HG03432 (cell line): ENCODE results near the gene ARFIP1.
A peak's percentile ranks its signal among the peaks of the same experiment; 100 is the strongest.

ENCODE experiments used
- ATAC-seq: cut with Tn5 transposase; IDR thresholded peaks from one replicate; pipeline ENCODE4 v1.9.1; 2021; ENCODE audit warnings: mild to moderate bottlenecking, moderate library complexity; ENCODE audit not compliant: unreplicated experiment

ARFIP1 gene

DNA sequence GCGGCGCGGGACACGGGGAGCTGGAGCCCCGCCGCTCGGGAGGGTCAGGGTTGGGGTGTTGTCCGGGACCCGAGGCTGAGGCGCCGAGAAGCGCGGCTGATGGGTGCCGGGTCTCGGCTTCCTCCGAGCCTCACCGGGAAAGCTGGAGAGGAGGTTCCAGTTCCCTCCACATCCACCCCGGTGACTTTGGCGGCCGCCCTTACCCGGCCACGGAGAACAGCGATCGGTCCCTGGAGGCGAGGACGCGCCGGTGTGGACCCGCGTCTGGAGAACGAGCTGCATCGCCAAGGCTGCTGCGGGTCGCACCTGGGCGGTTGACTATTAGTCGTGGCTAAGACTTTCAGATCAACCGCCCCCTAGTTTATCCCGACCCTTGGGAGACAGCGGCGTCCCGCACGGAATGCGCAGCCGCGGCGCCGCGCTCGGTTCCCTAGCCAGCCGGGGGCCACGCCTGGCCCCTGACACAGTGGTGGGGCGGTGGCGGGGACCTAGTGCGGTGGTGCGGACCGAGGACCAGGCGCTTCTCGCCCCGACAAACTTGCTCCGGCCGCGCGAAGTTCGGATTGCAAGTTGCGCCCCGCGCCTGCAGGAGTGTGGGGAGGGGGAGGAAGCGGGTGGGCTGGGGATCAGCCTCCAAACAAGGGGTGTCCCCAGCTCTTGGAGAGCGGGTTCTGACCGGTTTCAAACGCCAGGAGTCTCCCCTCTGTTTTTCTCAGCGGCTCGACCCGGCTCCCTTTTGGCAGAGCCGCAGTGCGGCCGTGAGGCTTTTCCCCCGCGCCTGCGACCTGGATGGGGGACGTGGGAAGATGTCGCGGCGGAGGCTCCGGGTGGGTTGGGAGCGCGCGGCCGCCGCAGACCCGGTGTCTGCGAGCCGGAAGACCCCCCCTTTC lies 156.9 kb downstream of the ARFIP1 start:
- ATAC-seq: peak; percentile 31

DNA sequence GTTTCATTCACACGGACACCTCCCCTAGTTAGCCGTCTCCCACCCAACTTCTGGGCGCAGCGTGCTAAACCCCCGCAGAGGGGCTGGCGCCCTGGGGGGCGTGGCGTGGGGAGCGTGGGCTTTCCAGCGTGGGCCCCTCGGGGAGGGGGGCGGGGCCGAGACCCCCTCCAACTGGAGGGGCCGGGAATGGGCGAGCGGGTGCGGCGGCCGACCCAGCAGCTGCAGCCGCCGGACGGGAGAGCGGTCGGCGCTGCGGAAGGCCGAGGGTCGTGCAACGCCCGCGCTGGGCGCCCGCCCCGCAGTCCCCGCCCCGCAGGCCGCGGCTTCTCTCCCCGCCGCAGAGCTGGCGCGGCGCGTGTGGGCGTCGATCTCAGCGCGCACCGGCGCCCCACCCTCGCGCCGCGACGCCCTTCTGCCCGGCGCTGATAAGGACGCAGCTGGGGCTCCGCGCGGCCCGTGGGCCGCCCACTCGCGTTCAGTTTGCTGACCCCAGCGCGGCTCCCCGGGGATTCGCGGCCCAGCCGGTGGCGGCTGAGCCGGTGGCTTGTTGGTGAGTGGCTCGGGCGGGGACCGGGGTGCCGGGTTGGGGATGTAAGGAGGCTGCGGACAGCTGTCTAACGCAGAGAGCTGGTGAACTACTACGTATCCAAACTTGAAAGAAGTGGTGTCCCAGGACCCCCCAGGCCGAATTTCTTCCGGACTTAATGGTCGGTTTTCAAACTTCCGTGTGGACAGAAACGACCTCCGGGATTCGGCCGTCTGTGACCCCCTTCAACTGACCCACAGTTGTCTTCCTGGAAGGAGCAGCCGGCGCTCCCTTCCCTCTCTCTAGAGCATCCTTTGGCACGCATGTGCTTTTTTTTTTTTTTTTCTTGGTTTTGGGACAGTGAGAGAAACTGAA lies 157.8 kb downstream of the ARFIP1 start:
- ATAC-seq: peak; percentile 49

DNA sequence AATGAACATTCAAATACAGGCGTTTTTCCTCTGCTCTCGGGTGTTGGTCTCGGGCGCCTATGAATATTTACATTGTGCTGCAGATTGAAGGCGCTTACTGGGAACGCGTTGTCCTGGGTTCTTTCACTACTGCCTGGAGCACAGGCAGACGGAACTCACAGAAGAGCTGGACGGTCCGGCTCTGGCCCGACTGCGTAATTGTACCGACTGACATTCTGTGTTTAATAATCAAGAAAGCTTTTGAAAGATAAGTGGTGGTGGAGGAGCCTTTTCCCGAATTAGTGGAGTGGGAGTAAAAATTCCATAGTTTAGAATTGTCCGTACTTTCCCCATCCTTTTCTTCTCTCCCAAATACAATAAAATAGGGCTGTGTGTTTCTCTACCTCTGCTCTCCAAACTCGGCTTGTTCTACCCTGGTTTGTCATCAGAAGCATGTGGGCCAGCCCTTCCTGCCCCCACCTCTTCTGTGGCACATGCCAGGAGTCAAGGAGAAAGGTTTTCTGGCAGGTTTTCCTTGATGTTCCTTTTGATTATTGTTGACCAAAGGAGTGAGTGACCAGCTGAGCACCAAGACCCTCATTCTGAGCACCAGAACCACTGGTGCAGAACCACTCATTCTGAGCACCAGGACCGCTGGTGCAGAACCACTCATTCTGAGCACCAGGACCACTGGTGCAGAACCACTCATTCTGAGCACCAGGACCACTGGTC lies 158.6 kb downstream of the ARFIP1 start:
- ATAC-seq: no peak

DNA sequence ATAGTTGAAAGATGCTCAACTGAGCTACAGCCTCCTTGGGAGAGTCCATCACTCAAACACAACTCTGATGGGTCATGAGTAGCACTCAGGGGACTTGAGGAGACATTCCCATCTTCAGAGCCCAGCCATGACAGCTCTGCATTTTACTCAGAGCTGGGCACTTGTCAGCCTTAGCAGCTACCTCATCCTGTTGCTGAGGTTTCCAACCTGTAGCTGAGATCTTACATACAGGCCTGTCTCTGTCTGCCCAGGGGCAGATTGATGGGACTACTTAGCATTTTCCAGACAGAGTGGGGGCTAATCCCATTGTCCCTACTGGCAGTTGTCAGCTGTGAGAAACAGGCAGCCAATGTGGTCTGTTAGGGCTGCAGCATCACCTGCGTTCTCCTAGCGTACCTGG lies 159.9 kb downstream of the ARFIP1 start:
- no peak for ATAC-seq

DNA sequence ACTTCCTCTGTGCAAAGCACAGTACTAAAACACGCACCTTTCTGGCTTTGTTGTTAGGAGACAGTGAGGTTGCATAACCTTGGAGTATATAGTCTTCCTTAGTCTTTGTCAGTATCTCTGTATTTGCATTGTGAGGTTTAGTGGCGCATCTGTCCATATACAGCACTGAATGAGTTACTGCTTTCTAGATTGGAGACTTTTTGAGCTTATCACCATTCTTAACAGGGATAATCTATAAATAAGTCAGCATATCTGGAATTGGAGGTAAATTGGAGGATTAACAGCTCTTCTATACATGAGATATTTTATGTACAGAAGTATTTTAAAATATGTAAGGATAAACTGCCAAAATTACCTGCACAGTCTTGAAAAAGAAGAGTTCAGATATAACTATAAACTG lies 160.7 kb downstream of the ARFIP1 start:
- no peak for ATAC-seq

DNA sequence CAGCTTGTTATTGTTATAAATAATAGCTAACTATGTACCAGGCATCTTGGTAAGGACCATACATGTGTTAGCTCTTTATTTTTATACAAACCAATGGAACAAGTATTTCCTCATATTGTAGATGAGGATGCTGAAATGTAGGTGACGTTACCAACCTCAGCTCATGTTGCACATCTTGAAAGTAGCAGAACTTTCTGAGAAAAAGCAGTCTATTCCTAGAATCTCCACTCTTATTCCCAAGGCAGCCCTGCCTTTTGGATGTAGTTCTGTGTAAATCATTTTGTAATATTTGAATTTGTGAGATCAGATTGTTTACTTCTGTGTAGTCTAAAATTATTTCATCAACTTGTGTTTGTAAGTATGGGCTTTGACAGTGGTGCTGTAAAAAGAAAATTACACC lies 161.7 kb downstream of the ARFIP1 start:
- no peak for ATAC-seq

DNA sequence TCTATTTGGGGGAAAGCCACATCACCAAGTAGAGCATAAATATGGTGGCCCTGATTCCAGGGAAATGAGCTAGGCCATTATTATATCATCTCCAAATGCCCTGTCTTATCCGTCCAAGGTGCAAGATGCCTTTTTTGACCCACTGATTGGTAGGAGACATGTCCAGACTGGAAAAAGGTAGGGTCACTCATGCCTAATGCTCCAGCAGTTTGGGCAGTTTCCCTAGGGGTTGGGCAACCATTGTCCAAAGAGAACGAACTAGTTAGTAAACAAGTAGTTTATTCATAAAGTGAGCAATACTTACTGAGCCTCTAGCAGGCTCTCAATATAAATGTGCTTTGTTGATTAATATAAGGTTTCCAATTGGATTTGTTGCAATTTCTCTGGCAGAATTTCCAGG lies 162.6 kb downstream of the ARFIP1 start:
- ATAC-seq: no peak

DNA sequence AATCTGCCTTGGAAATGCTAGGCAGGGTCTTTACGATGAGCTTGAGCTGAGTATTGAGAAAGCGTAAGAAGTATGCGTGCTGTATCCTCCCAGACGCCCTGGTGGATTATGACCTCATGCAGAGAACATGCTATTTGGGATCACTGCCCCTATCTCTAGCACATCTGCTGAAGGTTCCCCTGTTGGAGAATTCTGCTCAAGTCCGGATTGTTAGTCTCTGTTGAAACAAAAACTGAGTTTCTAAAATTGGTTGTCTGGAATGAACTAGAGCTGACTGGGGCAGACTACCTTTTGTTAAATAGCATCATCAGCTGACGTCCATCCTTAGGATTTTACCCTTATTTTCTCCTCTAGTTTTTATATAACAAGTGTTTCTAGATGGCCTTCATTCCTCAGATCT lies 163.9 kb downstream of the ARFIP1 start:
- ATAC-seq: no peak

DNA sequence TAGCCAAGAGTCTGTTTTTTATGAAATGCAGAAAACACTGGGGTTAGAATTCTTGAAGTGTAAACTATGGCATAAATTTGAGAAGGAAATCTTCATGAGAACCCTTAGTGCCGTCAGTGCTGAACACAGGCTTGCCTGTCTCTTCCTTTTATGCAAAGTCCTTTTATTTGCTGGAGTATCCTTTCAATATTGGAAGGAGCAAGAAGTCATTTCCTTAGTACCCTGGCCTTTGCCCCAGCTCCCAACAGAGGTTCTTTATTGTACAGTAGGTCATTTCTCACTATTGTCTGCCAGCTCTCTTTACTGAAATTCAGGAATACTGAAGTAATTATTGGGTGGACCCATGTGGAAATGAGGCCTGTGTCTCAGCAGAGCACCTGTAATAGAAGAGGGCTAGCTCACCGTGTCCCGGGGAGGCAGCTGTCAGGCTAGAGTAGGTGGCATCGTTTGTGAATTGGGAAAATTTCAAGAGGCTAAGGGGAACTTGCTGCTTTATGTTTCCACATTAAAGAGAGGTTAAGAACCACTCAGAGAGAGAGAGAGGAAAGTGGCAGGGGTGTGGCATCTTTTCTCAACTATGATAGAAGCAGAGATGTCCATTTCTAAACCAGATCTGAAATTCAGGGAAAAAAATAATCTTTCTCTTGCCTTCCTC lies 165.0 kb downstream of the ARFIP1 start:
- ATAC-seq: no peak

DNA sequence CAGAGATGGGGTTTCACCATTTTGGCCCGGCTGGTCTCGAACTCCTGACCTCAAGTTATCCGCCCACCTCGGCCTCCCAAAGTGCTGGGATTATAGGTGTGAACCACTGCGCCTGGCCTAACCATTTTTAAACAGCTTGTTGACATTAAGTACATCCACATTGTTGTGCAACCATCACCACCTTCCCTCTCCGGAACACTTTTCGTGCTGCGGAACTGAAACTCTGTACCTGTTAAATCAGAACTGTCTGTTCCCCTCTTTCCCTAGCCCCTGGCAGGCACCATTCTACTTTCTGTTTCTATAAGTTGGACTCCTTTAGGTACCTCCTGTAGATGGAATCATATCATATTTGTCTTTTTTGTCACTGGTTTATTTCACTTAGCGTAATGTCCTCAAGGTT lies 165.9 kb downstream of the ARFIP1 start:
- ATAC-seq: no peak

DNA sequence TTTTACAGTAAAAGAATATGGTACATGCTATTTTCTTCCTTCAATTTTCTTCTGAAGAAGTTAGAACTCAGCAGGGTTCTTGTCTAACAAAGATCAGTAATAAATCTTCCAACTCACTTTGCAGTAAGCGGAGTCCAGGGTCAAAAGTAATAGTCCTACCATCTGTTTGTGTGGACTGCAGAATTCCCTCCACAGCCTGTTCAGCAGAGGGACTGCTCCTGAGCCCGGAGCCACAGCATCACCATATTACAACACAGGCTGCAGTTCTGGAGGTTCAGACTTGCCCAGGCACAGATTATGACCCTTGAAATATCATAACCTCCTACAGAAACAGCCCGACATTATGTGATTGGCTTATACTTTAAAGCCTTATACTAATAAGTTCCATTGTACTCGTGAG lies 166.7 kb downstream of the ARFIP1 start:
- ATAC-seq: no peak

DNA sequence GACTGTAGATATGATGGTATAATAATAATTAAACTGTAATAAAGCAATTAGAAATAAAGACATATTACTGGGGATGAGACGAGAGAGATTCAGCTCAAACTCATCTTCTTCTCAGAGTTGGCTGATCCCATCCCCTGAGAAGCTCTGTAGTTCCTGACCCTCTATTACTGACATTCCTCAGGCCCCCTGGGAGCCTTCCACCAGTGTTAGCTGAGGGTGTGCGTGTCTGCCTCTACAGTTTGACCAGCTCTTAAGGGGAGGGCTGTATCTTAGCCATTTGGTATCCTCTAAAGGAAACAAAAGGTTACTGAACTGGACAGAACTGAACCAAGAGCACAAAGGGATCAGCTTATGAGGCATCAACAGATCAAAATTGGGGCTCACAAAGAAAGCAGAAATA lies 167.6 kb downstream of the ARFIP1 start:
- ATAC-seq: no peak

DNA sequence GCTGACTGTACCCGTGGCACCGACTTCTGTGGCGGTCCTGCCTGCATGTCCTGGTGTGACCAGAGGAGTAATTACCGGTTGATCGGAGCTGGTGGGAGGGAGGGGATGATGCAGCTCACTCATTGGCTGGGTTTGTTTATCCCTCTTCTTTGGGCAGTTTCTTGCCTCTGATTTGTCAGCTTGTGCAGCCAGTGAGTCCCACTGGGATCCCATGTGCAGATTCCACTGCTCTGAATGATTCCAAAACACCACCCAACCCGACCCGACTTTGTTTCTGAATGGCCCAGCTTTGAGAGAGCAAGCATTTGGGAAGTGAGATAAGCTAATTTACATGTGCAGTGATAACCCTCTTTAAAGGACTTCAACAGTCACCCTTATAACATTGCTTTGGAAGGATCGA lies 170.2 kb downstream of the ARFIP1 start:
- ATAC-seq: no peak

DNA sequence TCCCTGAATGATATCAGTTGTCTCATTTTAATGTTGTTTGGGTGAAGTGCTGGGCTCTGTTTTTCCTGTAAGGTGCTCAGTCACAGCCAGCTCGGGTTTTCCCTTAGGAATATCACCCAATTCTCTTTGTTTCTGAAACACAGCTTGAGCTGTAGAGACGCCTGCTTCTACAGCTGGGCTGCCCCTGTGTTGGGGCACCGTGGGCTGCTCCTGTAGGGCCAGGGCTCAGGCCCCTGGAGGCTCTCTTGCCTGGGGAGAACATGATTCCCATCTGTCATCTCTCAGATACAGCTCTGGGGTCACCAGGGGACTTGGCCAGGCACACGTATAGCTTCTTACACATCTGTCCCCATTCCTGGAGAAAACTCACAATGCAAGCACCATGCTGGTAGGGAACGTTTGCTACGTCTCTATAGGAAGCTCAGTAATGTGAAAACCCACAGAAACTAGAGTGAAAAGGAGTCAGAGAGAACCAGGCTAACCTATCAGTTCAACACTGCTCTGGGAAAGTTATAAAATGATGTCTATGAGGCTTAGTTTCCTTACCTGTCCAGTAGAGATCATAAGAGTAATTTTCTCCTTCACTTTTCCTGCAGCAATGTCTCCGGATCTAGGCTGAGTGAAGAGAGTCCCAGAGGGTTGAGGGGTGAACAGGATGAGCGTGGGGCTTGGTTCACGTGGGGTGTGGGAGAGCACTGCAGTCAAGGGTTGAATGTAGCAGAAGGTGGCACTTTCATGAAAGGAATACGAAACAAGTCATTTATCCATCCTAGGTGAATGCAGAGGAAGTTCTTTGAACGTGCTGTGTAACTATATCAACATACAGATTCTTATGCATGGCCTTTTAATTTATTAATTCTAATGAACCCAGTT lies 170.9 kb downstream of the ARFIP1 start:
- no peak for ATAC-seq

DNA sequence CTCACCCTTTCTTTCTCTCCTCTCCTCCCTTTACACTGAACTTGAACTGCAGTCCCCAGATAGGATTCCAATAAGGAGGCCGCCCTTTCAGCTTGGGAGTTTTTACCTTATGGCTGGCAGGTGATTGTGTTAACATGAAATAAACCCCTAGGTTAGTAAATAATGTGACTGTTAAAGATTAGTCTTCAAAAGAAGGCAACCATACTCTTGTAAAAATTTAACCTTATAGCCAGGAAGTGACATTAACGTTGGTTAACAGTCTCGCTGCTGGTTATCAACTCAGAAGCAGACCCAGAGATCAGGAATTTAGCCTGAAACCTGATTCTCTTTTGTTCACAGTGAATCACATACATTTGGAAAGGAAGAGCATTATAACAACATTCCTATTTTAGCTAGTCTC lies 171.6 kb downstream of the ARFIP1 start:
- no peak for ATAC-seq

DNA sequence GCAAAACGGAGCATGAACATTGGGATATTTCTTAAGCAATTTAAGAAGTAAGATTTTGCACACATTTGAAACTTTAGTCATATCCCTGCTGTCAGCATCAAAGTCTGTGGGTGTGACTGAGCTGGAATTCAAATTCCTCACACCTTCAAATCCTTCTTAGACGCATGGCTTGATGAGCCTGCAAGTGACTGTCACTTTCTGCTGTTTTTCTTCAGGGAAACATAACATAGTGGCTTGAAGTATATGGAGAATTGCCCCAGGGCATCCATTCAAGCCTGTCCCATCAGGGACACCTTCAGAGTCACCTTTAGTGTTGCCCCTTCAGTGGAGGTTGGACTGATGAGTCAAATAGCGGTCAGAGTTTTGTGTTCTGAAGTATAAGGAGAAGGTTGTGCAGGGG lies 173.8 kb downstream of the ARFIP1 start:
- ATAC-seq: no peak

DNA sequence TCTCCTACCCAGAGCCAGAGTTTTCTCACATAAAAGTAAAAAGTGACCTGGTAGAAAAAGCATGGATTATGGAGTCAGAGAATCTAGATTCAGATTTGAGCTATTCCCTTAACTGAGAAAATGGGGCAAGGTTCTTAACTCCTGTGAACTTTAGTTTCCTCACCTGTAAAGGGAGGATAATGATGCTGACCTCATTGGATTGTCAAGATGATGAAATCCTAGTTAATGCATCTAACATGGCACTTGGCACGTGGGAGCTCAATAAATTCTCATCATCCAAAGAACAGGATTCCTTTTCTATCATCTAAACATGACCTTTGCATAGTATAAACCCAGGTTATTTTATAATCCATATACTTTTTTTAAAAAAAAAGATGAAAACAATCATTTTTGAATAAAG lies 175.0 kb downstream of the ARFIP1 start:
- ATAC-seq: no peak

DNA sequence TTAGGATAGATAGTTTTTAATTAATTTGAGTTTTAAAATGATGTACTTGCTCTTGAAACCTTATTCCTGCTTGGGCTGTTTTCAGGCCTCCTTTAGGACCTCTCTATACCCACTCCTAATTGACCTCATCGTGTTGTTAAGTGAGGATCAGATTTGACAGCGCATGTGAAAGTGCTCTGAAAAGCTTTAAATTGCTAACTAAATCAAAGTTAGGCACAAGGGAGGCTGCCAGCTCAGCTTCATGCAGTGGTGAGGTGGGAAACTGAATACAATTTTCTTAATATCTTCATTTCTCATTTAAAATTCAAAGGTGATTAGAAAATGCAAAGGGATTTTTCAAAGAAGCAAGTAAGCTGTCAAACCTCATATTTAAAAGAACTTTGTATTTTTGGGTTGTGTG lies 176.4 kb downstream of the ARFIP1 start:
- ATAC-seq: no peak

DNA sequence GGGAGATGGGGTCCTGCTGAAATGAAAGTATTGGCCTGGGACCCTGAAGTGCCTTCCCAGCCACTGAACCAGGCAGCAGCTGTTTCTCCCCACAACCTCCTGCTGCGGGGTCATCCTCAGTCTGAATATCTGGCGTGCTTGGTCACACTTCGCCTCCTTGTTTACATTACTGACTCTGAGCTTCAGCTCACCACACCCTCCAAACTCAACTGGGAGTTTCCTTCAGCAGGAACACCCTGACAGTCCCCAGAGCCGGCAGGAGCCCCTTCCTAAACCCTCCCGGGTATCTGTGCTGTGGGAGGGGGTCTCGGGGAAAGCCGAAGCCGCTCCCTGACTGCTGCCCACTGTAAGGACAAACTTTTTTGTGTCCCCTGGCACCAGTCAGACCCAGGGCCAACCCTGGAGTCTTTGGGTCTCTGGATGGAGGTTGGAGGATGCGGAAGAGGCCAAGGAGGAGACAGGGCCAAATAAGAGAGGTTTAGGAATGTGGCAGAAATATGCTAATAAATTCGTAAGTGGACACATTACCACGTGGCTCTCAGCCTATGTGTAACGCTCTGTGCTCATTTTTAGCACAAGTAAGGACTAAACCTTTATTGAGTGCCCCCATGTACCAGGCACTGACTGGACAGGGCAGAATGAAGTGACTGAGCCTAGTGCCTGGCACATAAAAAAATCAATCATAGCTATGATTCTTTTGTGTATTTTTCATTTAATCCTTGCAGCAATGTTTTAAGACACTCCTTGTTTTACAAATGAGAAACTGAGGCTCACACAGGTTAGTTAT lies 177.1 kb downstream of the ARFIP1 start:
- no peak for ATAC-seq
